Stimulated activated CD4-positive, alpha-beta T cell treated with anti-CD3 and anti-CD28 coated beads, Interleukin-4, amount 100 ng/mL, for 24 hours (primary cell): ENCODE measurements around the gene PHF21B.

Experiments used
- DNase-seq: peaks from one replicate; pipeline ENCODE4 v3.0.0-alpha.2; 2020

Gene PHF21B

DNA sequence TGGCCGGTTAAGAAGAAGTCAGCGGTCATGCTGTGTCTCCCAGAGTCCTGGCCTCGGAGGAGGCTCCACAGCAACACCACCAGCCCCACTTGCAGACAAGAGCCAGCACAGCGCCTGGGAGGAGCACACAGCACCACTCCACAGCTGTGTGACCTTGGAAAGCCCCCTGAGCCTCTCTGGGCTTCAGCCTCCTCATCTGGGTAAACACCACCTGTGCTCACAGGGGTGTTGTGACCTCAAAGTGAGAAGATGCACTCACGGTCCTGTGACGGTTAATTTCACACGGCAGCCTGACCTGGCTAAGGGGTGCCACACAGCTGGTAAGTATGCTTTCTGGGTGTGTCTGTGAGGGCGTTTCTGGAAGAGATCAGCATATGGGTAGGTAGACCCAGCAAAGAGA, 54.7 kb downstream of the PHF21B start:
- DNase-seq: no peak

DNA sequence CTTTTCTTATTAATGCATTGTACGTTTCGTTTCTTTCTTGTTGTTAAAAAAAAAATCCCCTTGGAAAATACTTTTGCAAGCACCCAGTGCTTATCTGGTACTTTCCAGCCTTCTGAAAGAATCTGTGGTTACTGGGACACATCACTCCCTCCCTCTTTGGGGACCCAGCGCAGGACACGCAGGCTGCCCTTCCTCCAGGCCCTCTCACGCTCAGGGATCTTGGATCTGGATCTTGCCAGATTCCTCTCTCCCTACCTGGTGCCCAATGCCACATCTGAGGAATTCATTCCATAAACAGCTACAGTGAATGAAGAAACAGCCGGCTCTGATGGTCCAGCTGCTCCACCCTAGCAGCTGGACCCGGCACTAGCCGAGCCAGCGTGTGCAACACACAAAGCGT, 55.7 kb downstream of the PHF21B start:
- no peak for DNase-seq

DNA sequence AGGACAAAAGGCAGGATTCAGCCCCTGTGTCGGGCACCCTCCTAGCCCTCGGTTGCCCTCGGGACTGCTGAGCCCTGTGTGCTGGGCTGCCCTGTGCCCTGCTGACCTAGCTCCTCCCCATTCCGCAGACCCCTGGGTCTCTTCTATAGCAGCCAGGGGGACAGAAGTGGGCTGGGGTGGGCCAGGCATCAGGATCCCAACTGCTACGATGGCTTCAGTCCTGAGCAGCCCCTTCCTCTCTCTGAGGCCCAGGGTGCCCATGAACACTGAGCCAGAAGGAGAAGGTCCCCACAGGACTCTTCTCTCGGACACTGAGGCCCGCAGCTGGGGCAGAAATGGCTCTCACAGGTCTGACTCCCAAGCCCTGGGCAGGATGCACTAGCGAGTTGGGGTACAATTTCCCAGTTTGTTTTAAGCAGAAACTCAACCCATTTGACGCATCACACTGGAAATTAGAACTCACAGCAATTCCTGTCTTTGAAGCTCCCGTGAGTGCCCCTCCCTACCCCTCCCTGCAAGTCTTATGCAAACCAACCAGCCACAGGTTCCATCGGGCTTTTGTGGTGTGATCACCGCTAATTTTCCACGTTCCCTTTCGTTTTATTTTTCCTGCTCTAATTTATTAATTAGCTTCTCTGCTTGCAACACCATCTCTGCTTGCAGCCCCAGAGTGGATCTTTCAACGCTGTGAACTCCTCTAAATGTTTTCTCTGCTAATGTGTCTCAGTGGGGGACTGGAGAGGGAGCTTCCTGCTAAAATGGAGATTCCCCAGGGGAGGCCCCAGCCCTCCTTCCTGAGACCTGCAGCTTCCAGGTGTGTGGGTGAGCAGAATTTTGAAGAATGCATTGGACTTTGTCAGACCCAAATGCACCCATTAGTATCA, 56.7 kb downstream of the PHF21B start:
- no peak for DNase-seq

DNA sequence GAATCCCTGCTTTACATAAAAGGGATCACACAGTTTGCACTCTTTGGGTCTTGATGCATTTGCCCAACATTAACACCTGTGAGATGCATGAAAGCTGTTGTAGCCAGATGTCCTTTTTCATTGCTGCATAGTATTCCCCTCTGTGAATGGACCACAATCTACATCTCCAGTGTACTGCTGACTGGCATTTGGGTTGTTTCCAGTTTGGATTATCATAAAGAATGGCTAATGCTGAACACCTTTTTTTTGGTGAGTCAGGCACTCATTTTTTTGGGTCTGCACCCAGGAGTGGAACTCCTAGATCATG, 58.3 kb downstream of the PHF21B start:
- DNase-seq: no peak

DNA sequence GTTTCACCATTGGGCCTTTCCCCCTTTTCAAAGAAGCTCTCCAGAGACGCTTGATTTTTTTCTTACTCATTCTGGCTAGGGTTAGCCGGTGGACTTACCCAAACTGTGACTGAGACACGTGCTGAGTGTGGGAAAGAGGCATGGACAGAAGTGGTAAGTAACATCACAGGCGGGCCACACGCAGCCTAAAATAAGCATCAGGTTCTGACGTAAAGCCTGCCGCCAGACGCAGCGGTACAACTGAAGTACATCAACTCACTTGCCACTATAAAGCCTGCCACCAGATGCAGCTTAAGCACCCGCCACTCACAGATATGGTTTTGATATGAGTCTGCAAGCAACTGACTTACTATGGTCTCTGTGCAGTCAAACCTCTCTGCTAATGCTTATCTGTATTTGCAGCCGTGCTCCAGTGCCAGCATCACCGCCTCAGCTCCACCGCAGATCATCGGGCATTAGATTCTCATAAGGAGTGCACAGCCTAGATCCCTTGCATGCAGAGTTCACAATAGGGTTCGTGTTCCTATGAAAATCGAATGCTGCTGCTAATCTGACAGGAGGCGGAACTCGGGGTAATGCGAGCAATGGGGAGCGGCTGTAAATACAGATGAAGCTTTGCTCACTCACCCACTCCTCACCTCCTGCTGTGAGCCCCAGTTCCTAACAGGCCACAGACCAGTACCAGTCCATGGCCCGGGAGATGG, 58.8 kb downstream of the PHF21B start:
- no peak for DNase-seq

DNA sequence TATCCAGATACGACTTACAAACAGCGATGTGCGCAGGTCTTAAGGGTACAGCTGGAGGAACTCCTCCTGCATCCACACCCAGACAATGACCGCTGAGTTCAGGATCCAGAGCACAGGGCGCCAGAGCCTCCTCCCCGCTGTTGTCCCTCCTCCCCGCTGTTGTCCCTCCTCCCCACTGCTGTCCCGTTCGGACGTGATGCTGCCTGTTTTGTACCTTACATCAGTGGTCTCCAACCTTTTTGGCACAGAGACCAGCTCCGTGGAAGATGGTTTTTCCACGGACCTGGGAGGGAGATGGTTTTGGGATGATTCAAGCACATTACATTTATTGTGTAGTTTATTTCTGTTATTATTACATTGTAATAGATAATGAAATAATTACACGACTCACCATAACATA, 62.0 kb downstream of the PHF21B start:
- no peak for DNase-seq

DNA sequence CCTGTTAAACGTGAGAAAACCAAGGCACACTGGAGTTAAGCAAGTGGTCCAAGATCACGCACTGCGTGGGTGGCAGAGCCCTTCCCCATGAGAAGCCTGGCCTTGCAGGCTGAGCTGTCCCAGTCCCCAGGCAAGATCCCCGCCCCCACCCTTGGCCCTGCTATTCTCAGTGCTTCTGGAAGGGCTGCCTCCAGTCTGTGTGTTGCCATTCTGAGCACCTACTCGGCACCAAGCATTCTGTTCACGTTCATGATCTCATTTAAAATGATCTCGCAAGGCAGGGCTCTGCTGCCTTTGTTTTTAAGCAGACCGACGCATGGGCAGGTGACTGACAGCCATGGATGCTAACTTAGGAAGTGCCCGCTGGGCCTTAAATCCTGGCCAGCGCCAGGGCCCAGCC, 62.8 kb downstream of the PHF21B start:
- no peak for DNase-seq

DNA sequence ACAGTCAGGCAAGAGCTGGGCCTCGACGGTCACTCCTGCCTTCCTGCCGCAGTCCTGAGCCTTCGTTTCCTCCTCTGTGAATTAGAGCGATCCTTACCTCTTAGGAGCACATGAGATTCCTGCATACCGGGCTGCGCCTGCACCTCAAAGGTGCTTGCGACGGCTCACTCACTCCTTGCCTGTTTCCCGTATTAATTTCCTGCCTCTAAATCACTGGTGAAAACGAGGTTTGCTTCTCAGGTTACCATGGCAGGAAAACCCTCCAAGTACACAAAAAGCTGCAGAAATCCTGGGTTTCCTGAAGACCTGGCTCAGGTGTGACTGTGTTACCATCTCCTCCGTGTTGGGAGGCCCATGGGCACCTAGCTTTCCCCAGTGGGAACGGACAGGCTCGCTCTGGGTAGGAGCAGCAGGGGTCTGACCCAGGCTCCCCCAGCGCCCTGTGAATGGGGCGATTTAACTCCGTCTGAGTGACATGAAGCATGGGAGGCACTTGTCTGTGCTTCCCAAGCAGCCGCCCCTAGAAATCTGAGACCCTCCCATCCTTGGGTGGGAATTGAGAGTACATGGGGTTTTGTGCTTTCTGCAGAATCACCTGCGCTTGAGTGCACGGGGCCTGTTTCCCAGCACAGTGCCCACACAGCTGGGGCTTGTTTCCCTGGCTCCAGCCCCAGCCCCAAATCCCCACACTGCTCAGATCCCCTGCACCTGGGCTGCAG, 64.8 kb downstream of the PHF21B start:
- no peak for DNase-seq

DNA sequence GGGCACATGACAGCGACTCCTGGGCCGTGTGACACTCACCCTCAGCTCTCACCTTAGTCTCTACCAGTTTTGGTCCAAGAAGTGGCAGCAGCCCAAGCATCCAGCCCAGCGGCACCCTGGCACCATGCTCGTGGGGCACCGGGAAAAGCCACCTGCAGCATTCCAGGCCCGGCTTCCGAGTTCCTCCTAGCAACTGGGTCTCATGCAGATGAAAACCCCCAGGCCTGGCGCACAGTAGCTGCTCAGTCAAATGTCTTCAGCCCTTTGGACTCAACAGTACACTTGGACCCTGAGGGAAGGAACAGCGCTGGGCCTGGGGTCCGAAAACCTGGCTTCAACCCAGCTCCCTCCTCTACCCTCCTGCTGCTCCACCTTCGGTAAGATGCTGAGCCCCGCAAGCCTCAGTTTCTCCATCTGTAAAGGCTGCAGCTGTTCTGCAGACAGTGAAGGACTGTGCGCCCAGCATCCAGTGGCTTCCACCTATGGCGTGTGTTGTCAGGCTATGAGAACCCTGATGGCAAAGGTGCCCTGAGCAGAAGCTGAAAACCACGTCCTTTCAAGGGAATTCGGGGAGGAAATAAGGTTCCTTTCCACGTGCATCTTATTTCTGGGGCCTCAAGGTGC, 66.0 kb downstream of the PHF21B start:
- DNase-seq: no peak

DNA sequence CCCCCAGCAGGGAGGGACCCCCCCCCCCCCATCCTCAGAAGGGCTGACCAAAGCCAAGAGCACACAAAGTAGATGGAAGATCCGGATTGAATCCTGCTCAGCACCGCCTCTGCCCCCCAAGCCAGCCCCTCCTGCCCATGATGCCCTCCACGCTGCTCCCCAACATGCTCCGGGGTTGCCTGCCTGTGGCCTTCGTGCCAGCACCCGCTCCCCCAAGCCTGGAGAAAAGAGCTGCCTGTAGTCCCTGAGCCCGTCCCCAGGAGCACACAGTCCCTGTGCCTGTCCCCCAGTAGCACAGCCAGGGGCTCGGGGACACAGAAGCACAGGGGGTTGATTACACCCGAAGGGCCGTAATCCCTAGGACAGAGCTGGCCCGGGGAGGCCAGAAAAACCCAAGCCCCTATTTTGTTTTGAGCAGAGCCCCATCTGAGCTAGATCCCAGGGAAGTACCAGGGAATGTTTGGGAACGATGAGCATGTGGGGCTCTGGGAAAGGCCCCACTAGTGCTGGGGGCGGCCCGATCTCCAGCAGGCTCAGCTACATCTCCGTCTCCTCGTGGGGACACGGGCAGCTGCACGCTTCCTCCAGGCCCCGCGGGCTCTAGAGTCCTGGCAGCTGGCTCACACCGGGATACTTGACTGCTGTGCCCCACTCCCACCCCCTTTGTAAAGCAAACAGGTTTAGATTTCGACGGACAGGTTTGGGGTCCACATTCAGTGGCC, 66.7 kb downstream of the PHF21B start:
- DNase-seq: no peak

DNA sequence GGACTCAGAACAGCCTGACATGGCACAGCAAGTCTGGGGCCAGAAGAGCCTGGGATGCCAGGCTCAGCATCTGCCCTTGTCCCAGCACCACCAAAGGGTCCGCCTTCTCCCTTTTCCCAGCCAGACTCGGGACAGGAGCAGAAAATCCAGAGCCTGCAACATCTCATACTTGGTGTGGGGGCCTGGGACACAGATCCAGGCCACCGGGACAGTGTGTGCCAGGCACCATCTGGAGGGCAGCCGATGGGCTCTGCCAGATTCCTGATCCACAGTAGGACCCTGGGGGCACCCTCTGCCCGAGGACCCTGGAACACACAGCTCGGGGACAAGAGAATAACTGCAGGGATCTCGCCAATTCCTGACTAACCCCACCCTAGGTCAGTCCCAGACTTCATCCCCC, 67.7 kb downstream of the PHF21B start:
- DNase-seq: no peak

DNA sequence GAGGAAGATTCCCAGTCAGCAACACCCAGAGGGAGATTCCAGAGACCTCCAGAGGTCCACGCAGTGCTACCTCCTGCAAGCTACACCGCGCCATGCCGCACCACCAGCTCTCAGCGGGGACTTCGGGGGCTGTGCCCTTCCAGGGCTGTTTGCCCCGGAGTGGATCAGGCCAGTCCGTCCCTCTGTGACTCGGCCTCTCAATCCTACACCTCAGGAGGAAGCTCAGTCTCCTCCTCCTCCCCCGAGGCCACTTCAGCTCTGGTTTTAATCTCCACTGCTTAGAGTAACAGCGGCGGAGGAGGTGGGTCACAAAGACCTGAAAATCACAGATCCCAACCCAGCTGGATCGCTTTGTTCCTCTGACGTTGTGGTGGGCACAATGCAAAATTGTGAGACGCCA, 68.6 kb downstream of the PHF21B start:
- no peak for DNase-seq

DNA sequence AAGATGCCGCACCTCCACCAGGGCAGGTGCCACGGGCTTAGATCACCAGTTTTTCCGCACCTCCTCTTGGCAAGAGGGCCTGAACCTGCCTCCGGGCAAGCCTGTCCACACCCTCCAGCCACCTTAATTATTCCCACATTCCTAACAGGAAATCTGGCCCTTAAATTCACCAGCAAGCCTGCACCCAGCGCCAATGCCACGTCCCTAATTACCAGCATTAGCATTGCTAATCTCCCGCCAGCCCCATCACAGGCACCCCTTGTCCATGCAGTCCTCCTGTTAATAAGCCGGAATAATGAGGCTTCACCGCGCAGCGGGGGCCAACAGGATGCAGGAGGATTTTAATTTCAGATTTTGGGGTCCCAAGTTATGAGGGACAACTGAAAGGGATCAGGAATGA, 69.7 kb downstream of the PHF21B start:
- DNase-seq: no peak

DNA sequence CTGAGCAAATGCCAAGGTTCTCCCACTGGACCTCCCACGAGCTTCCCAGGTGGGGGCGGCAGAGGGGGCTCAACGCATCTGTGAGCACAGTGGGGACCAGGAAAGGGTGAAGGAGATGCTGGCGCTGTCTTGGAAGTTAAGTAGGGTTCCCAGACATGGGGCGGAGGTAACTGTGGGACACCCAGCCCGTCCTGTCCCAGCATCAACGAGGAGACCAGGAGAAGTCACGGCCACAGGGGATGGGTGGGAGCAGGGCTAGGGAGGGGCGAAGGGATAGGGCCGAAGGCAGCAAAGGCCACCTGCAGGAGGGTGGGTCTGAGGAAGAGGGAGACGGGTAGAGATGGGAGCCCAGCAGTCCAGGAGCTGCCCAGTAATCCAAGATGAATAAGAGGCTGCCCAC, 70.4 kb downstream of the PHF21B start:
- no peak for DNase-seq

DNA sequence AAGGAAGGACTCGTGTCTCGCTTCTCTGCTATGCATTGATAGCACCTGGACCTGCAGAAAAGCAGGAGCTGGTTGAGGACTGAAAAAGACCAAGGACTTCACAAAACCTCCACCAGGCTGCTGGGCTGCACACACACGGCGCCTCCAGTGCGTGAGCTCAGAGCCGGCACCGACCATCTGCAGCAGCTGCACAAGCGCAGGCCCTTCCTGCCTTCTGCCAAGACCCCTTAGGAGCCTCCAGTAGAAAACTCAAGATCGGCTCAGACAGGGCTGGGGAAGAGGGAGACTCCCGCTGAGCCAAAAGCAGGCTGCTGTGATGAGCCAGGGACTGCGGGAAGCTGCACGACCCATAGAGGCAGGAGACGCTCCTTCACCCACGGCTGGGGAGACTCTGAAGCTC, 70.9 kb downstream of the PHF21B start:
- no peak for DNase-seq

DNA sequence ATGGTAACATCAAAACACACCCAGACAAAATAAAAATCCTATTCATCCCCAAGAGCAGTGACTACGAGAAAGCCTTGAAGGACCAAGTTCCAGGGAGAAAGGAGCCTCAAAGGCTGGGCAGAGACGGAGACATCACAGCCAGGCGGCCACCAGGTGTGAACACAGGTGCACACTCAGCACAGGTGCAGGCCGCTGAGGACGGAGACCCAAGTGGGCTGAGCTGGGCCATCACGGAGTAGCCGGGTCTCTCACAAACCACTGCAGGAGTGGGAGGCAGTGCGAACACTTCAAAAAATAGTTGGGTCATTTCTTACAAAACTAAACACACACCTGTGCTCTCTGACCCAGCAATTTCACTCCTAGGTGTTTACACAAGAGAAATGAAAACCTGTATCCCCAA, 72.6 kb downstream of the PHF21B start:
- no peak for DNase-seq

DNA sequence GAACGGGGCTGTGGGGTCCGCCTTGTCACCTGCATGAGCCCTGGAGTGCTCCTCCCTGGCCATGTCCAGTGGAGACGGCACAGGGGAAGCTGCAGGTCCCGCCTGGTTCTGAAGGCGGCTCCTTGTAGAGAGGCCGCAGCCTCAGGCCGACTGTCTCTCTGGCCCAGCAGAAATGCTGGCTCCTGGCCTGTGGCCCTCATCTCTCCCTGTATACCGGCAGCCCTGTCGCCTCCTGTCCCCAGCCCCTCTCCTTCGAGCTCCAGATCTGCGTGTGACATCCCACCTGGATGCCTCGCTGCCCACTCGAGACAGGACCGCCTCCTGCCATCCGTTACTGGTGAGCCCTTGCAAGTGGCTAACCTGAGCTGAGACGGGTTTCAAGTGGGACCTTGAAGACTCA, 73.6 kb downstream of the PHF21B start:
- no peak for DNase-seq

DNA sequence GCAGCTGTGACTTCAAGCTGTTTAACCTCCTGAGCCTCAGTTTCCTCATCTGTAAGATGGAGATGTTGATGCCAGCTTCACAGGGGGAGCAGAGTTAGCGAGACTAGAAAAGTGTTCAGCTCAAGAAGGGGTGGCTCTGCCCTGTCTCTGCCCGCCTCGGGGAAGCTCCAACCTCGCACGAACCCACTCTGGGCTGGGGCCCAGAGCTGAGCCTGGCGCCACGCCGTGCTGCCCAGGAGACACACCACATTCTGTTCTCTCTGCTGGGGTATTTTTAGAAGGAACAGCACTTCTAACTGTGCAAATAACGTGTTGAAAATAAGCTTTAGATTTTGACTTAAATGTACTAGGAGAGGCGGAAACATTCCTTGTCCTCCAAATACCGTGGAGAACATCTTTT, 74.1 kb downstream of the PHF21B start:
- no peak for DNase-seq

DNA sequence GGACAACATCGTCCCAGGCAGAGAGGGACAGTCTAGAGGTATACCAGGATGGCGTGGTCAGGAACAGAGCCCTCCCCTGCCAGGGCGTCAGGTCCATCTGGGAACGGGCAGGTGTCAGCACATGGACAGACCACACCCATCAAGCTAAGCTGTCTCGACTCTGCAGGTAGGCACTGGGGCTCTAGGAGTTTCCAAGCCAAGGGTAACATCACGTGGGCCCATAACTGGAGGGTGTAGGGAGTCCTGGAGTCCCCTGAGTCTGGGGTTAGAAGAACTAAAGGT, 75.4 kb downstream of the PHF21B start:
- DNase-seq: no peak

DNA sequence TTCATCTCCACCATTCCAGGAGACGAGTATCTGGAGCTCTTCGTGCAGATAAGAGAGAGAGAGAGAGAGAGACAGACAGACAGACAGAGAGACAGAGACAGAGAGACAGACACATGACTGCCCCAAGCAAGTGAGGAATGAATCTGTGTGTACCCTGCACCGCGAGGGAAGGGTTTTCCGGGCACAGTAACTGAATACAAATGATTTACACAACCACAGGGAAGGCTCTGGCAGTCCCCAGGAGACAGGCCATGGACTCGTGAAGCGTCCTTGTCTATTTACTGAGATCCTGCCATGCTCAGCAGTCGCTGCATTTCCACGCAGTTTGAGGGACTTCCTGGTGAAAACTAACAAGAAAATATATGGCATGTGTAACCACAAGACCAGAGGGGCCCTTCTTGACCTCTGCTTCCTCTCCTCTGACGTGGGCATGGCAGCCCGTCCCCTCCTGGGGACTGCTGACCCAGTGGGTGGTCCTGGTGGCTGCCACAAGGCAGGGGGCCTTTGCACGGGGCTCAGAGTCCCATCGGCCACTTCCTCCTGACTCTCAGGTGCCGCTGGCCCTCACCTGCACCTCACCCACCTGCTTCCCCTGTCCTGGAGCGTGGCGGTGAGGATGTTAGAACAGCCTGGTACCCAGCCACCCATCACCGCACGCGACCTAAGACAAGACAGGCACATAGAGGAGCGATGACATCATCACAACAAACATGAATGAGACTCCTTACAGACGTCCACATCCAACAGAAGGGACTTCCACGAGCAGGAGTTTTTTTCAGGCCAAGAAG, 75.9 kb downstream of the PHF21B start:
- no peak for DNase-seq

DNA sequence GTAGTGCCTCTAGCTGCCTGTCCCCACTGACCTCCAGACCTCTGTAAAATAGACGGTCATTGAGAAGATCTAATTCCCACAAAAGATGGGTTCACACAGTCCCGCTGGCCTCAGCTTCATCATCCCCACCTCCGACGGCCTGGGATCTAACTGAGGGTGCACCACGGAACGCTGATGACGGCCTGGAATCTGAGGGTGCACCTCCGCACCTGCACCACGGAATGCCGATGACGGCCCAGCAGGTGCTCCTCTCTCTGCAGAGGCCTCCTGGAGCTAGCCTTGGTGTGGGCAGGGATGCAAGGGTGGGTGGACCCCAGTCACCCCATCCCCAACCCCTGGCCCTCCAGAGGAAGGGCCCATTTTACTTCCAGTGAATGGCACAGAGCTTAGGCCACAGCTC, 77.3 kb downstream of the PHF21B start:
- no peak for DNase-seq

DNA sequence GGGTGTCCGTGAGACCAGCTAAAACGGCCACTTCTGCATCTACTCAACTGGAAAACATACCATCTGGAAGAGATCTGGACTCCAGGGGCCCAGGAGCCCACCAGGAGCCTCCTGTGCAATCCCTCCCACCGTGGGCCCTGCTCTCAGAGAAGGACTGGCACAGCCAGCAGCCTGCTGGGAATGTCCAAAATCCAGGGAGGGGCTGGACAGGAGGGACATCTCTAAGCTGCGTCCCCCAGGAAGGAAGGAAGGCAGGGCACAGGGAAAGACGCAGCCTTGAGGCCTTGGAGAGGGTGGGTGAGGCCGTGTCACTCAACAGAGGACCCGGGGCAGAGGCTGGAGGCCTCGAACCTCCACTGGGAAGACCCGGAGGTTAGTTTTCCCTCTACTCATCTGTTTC, 78.0 kb downstream of the PHF21B start:
- DNase-seq: no peak
